ENCODE data around the gene CNDP2.

GRCh38 chr18:74456349-74457042, 39.7 kb upstream of the CNDP2 start:
- TF ChIP-seq, protein P1, sequence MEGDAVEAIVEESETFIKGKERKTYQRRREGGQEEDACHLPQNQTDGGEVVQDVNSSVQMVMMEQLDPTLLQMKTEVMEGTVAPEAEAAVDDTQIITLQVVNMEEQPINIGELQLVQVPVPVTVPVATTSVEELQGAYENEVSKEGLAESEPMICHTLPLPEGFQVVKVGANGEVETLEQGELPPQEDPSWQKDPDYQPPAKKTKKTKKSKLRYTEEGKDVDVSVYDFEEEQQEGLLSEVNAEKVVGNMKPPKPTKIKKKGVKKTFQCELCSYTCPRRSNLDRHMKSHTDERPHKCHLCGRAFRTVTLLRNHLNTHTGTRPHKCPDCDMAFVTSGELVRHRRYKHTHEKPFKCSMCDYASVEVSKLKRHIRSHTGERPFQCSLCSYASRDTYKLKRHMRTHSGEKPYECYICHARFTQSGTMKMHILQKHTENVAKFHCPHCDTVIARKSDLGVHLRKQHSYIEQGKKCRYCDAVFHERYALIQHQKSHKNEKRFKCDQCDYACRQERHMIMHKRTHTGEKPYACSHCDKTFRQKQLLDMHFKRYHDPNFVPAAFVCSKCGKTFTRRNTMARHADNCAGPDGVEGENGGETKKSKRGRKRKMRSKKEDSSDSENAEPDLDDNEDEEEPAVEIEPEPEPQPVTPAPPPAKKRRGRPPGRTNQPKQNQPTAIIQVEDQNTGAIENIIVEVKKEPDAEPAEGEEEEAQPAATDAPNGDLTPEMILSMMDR (conservative IDR thresholded peaks at IDR 0.05), result no peak
- TF ChIP-seq ZFX (IDR thresholded peaks at IDR 0.05), result no peak

All from C4-2B (cell line).